ENCODE measurements around the gene DUSP15.

GRCh38 chr20:31879143-31879987 lies 9.0 kb upstream of the DUSP15 start:
- TF ChIP-seq CTCF (IDR thresholded peaks at IDR 0.05) (peak in 2 of 4 experiments; percentile 21 to 22), POLR2A (IDR thresholded peaks at IDR 0.05) (peak; percentile 43 to 44)
